Ovary (tissue), 9 donors: ENCODE measurements around the gene TMEM86B. TPM values are rescaled to one million over a fixed set of nuclear protein-coding genes. Genes with fewer than 3 reads are reported as not detected.

ENCODE experiments used
- DNase-seq, 5 donors: peaks; one replicate each; pipeline ENCODE4 v3.0.0-alpha.2; 2019 to 2020
- H3K27ac ChIP-seq, 2 donors: fragments of 200-600 bp; one replicate each; pipeline versions ENCODE4 v1.5.1 to v1.8.0; 2019 to 2022
- H3K27me3 ChIP-seq: fragments of 200-600 bp; one replicate; pipeline ENCODE4 v1.8.0; 2022
- H3K36me3 ChIP-seq: fragments of 200-600 bp; sonication (generic); one replicate; pipeline ENCODE4 v1.5.1; 2019
- H3K4me1 ChIP-seq: one replicate; pipeline ENCODE4 v1.8.1; 2013; ENCODE audit warnings: mild to moderate bottlenecking, moderate library complexity; ENCODE audit not compliant: insufficient read depth
- H3K4me3 ChIP-seq: fragments of 200-600 bp; sonication (generic); one replicate; pipeline ENCODE4 v1.5.1; 2017
- H3K9me3 ChIP-seq, 2 donors: fragments of 200-600 bp in 1 of 2; sonication (generic) in 1 of 2; one replicate each; pipeline versions ENCODE4 v1.5.1 to v1.8.1; 2013 to 2019; ENCODE audit warnings: mild to moderate bottlenecking in 1 of 2, moderate library complexity in 1 of 2
- CTCF ChIP-seq, 3 donors: fragments of 450-650 bp in 2 of 3; fragments of 200-600 bp in 1 of 3; IDR thresholded peaks; one replicate each; pipeline versions ENCODE4 v1.5.1 to v1.8.0; 2016 to 2022; ENCODE audit warnings: antibody characterized with exemption in 3 of 3, mild to moderate bottlenecking in 1 of 3
- EP300 ChIP-seq: sonication (generic); formaldehyde crosslinking; IDR thresholded peaks from one replicate; pipeline ENCODE4 v1.6.1; 2017; ENCODE audit warnings: antibody characterized with exemption
- POLR2A ChIP-seq: fragments of 450-650 bp; IDR thresholded peaks from one replicate; pipeline ENCODE4 v1.6.1; 2017; ENCODE audit warnings: antibody characterized with exemption, mild to moderate bottlenecking, moderate library complexity
- WGBS, 3 donors: extraction: QIAGEN DNeasy Blood & Tissue Kit in 1 of 3; methylation state at CpG; one replicate each; pipeline versions ENCODE4 v1.1.5 to v1.1.7; 2013 to 2017; 5-methylcytosine and 5-hydroxymethylcytosine counted together
- intact Hi-C, 4 donors: fragments of 100-400 bp; cut with DNase I; formaldehyde crosslinking; loops; one replicate each; pipeline versions ENCODE4 v1.11.0 to v1.15.1; 2022 to 2023
- microRNA-seq, 3 donors: library from miRNA; unstranded; fragments of <30 nt; microRNA quantifications; one replicate each; pipeline versions ENCODE4 to v1.2.0, GENCODE V29; 2019 to 2020
- polyA plus RNA-seq, 2 donors: library from polyadenylated mRNA; stranded (reverse); fragments of 200-250 nt in 1 of 2; fragments of 350-450 nt in 1 of 2; fragmentation: Illumina TruSeq in 1 of 2; extraction: RNeasy Lipid Tissue Mini Kit (QIAGEN cat#74804) in 1 of 2; gene quantifications; one replicate each; pipeline ENCODE4 v1.2.3, GENCODE V29; 2013 to 2014
- small RNA-seq: library from RNA; depleted of rRNA; stranded (forward); fragments of <200 nt; gene quantifications from one replicate; pipeline ENCODE3, GENCODE V24; 2016
- total RNA-seq, 7 donors: library from RNA; depleted of rRNA in 2 of 7; stranded (reverse); fragments of >200 nt in 2 of 7; fragmentation: NEBNext Ultra II Directional in 3 of 7; extraction: Animal tissue kit (Norgen Biotek cat#: 25700) in 3 of 7; gene quantifications; one replicate each; pipeline versions ENCODE4 v1.1.0 to v1.2.4, GENCODE V29; 2016 to 2023
- donor health status: DM: no; HTN: no; CAD: no; lungs with moderate emphysema.
- donor health status: DM: no; HTN: no; CAD: no.
- donor health status: Bipolar disorder and iron deficiency.
- donor health status: DM: yes; HTN: yes; CAD: no.
- donor health status: DM: no; HTN: no; CAD: no.
- donor health status: DM: yes; HTN: yes; CAD: no.

Gene TMEM86B
- total and polyA plus RNA-seq, 9 donors: 2.6 to 4.9 (median 3.4) TPM; not detected in 1

GRCh38 chr19:55179606-55180484 is 48.7 kb downstream of the TMEM86B start, which contains the start of gene SYT5:
Gene SYT5 (minus strand): TSS chr19:55180289. CDS start chr19:55179041, 1,248 bp downstream.
- H3K36me3 ChIP-seq: no peaks in the 10 kb centered on the region
- WGBS, 3 donors: 0 to 1% (median 0%) methylated on average over 60 to 68 of the region's 68 CpGs
- H3K4me1 ChIP-seq: peaks cover 9% of the 10 kb centered on the region
- no peak within 1 kb of the TSS for H3K4me3 ChIP-seq
- no peaks in the 10 kb centered on the region for H3K9me3 ChIP-seq
- no peak within 1 kb of the TSS for H3K27ac ChIP-seq
- DNase-seq: peak in 2 of 5 donors; percentile 20 to 54
- H3K27me3 ChIP-seq: peaks cover 5% of the 10 kb centered on the region
- intact Hi-C loops: no loop called here
- TF ChIP-seq EP300 (no peak), POLR2A (no peak), CTCF (IDR thresholded peaks at IDR 0.05) (no peak)

DNA sequence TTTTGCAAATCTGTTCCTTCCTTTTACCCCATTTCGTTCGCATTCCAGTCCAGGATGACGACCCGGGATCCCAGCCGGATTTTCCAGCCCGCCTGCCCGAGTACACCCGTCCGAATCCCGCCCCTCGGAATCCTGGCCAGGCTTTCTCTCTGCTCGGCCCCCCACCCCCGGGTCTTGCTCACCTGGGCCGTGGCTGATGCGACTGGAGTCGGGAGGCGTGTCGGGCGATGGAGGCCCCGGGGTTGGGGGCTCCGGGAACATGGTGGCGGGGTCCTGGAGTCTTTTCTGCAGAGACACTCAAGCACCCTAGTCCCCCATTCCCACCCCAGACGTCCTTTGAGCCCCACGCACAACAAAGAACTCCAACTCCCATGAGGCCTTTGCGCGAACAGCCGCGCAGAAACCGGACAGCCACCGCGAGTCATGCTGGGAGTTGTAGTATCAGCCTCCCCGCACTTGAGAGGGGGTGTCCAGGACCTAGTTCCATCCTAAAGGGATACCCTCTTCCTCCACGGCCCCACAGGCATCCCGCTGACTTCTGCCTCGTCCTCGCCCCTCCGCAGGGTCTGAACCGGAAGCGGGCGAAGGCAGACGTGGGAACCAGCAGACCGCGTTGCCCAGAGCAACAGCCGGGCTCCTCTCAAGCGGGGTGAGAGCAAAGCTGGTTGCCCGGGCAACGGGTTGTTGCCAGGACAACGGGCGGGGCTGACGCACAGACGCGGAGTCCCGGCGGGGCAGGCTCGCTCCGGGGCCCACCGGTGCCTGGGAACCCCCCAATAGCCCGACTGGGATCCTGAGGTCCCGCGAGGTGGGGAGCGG is 49.6 kb downstream of the TMEM86B start:
- Histone ChIP-seq H3K4me1 (peaks cover 10% of the 10 kb centered on the region), H3K36me3 (no peaks in the 10 kb centered on the region), H3K27ac (no peak overlapping the region), H3K27me3 (peaks cover 5% of the 10 kb centered on the region), H3K4me3 (no peak overlapping the region), H3K9me3 (no peaks in the 10 kb centered on the region)
- peak; percentile 36 to 73 (median 55) for DNase-seq
- intact Hi-C loops: no loop called here
- TF ChIP-seq EP300: no peak
- TF ChIP-seq POLR2A: no peak
- no peak for TF ChIP-seq CTCF (IDR thresholded peaks at IDR 0.05)
- WGBS, 3 donors: 2 to 3% (median 3%) methylated on average over 54 to 61 of the region's 61 CpGs

Small RNAs within 50 kb of the gene (microRNA-seq; reads per million reads assigned to microRNA genes)
- gene MIR6802 (0 to 0.95 (median 0.71) reads per million in 3 donors), gene MIR6803 (1.8 to 8.0 (median 3.0) reads per million in 3 donors), gene MIR6804 (0 to 0.63 (median 0.38) reads per million in 3 donors)

Small RNAs within 50 kb of the gene (small RNA-seq; reads per million reads assigned to genes)
- gene MIR6802: not detected
- not detected for gene MIR6803
- gene MIR6804: not detected

Other genes with a start within 250 kb of the TMEM86B start
- gene GP6, start 190.5 kb downstream of the TMEM86B start, total RNA-seq: 1 to 10 TPM in 1 of 7 donors, under 1 TPM in 5, not detected in 1; 0.35 to 1.6 (median 0.57) TPM
- gene GP6, start 190.5 kb downstream of the TMEM86B start, polyA plus RNA-seq: under 1 TPM; 0.16 to 0.20 TPM
- 10 to 100 TPM in 6 of 7 donors, 1 to 10 TPM in 1; 7.8 to 17.3 (median 12.0) TPM for gene RDH13, start 165.6 kb downstream of the TMEM86B start, total RNA-seq
- gene RDH13, start 165.6 kb downstream of the TMEM86B start, polyA plus RNA-seq: 10 to 100 TPM in 1 of 2 donors, 1 to 10 TPM in 1; 8.3 to 10.1 TPM
- 100 to 1,000 TPM in 1 of 7 donors, 10 to 100 TPM in 2, 1 to 10 TPM in 3, under 1 TPM in 1; 0.88 to 142 (median 9.5) TPM for gene EPS8L1, start 152.9 kb downstream of the TMEM86B start, total RNA-seq
- 1 to 10 TPM in 1 of 2 donors, under 1 TPM in 1; 0.87 to 2.8 TPM for gene EPS8L1, start 152.9 kb downstream of the TMEM86B start, polyA plus RNA-seq
- 100 to 1,000 TPM in 4 of 7 donors, 10 to 100 TPM in 3; 45.4 to 152 (median 110) TPM for gene PPP1R12C, start 111.1 kb downstream of the TMEM86B start, total RNA-seq
- gene PPP1R12C, start 111.1 kb downstream of the TMEM86B start, polyA plus RNA-seq: 100 to 1,000 TPM in 1 of 2 donors, 10 to 100 TPM in 1; 21.4 to 118 TPM
- 1 to 10 TPM in 4 of 7 donors, not detected in 3; 2.0 to 3.6 (median 2.8) TPM for gene TNNT1, start 79.6 kb downstream of the TMEM86B start, total RNA-seq
- 1 to 10 TPM in 1 of 2 donors, not detected in 1; 1.3 TPM for gene TNNT1, start 79.6 kb downstream of the TMEM86B start, polyA plus RNA-seq
- 10 to 100 TPM in 1 of 7 donors, 1 to 10 TPM in 1, under 1 TPM in 3, not detected in 2; 0.62 to 10.2 (median 0.87) TPM for gene TNNI3, start 71.0 kb downstream of the TMEM86B start, total RNA-seq
- 10 to 100 TPM in 1 of 2 donors, 1 to 10 TPM in 1; 2.4 to 14.4 TPM for gene TNNI3, start 71.0 kb downstream of the TMEM86B start, polyA plus RNA-seq
- 10 to 100 TPM in 1 of 7 donors, 1 to 10 TPM in 3, under 1 TPM in 1, not detected in 2; 0.48 to 34.8 (median 2.7) TPM for gene DNAAF3, start 62.1 kb downstream of the TMEM86B start, total RNA-seq
- gene DNAAF3, start 62.1 kb downstream of the TMEM86B start, polyA plus RNA-seq: under 1 TPM; 0.16 to 0.72 TPM
- 1 to 10 TPM in 1 of 7 donors, under 1 TPM in 3, not detected in 3; 0.08 to 2.3 (median 0.46) TPM for gene SYT5, start 48.5 kb downstream of the TMEM86B start, total RNA-seq
- not detected for gene SYT5, start 48.5 kb downstream of the TMEM86B start, polyA plus RNA-seq
- gene PTPRH, start 19.3 kb downstream of the TMEM86B start, total RNA-seq: 1 to 10 TPM in 5 of 7 donors, under 1 TPM in 2; 0.23 to 4.1 (median 1.2) TPM
- 1 to 10 TPM in 1 of 2 donors, under 1 TPM in 1; 0.45 to 4.6 TPM for gene PTPRH, start 19.3 kb downstream of the TMEM86B start, polyA plus RNA-seq
- 10 to 100 TPM; 14.1 to 52.2 (median 46.3) TPM for gene PPP6R1, start 30.3 kb upstream of the TMEM86B start, total RNA-seq
- gene PPP6R1, start 30.3 kb upstream of the TMEM86B start, polyA plus RNA-seq: 10 to 100 TPM; 21.3 to 26.9 TPM
- gene HSPBP1, start 51.3 kb upstream of the TMEM86B start, total RNA-seq: 10 to 100 TPM; 20.5 to 40.7 (median 31.8) TPM
- gene HSPBP1, start 51.3 kb upstream of the TMEM86B start, polyA plus RNA-seq: 10 to 100 TPM in 1 of 2 donors, 1 to 10 TPM in 1; 3.6 to 36.5 TPM
- gene BRSK1, start 55.2 kb upstream of the TMEM86B start, total RNA-seq: 10 to 100 TPM in 1 of 7 donors, 1 to 10 TPM in 6; 1.9 to 11.3 (median 4.8) TPM
- gene BRSK1, start 55.2 kb upstream of the TMEM86B start, polyA plus RNA-seq: 1 to 10 TPM; 2.3 to 5.0 TPM
- 1 to 10 TPM in 3 of 7 donors, under 1 TPM in 4; 0.36 to 3.9 (median 0.79) TPM for gene TMEM150B, start 96.6 kb upstream of the TMEM86B start, total RNA-seq
- under 1 TPM; 0.55 to 0.73 TPM for gene TMEM150B, start 96.6 kb upstream of the TMEM86B start, polyA plus RNA-seq
- gene KMT5C, start 111.1 kb upstream of the TMEM86B start, total RNA-seq: 10 to 100 TPM in 6 of 7 donors, 1 to 10 TPM in 1; 8.1 to 26.2 (median 12.6) TPM
- 10 to 100 TPM in 1 of 2 donors, under 1 TPM in 1; 0.37 to 11.9 TPM for gene KMT5C, start 111.1 kb upstream of the TMEM86B start, polyA plus RNA-seq
- 1 to 10 TPM in 1 of 7 donors, under 1 TPM in 5, not detected in 1; 0.20 to 1.5 (median 0.46) TPM for gene COX6B2, start 126.0 kb upstream of the TMEM86B start, total RNA-seq
- gene COX6B2, start 126.0 kb upstream of the TMEM86B start, polyA plus RNA-seq: under 1 TPM in 1 of 2 donors, not detected in 1; 0.10 TPM
- not detected for gene GARIN5B, start 134.5 kb upstream of the TMEM86B start, total RNA-seq
- not detected for gene GARIN5B, start 134.5 kb upstream of the TMEM86B start, polyA plus RNA-seq
- 1 to 10 TPM in 1 of 7 donors, under 1 TPM in 1, not detected in 5; 0.11 to 1.3 TPM for gene IL11, start 141.7 kb upstream of the TMEM86B start, total RNA-seq
- under 1 TPM in 1 of 2 donors, not detected in 1; 0.08 TPM for gene IL11, start 141.7 kb upstream of the TMEM86B start, polyA plus RNA-seq
- gene TMEM190, start 148.1 kb upstream of the TMEM86B start, total RNA-seq: 10 to 100 TPM in 1 of 7 donors, 1 to 10 TPM in 3, under 1 TPM in 1, not detected in 2; 0.72 to 45.1 (median 2.5) TPM
- not detected for gene TMEM190, start 148.1 kb upstream of the TMEM86B start, polyA plus RNA-seq
- 10 to 100 TPM in 1 of 7 donors, 1 to 10 TPM in 5, under 1 TPM in 1; 0.93 to 31.2 (median 2.5) TPM for gene TMEM238, start 155.5 kb upstream of the TMEM86B start, total RNA-seq
- gene TMEM238, start 155.5 kb upstream of the TMEM86B start, polyA plus RNA-seq: under 1 TPM in 1 of 2 donors, not detected in 1; 0.10 TPM
- gene RPL28, start 157.2 kb upstream of the TMEM86B start, total RNA-seq: 1,000 to 10,000 TPM in 5 of 7 donors, 100 to 1,000 TPM in 2; 604 to 2,543 (median 2,257) TPM
- gene RPL28, start 157.2 kb upstream of the TMEM86B start, polyA plus RNA-seq: 1,000 to 10,000 TPM in 1 of 2 donors, 100 to 1,000 TPM in 1; 391 to 2,645 TPM
- 10 to 100 TPM; 10.0 to 30.1 (median 17.9) TPM for gene UBE2S, start 179.0 kb upstream of the TMEM86B start, total RNA-seq
- 1 to 10 TPM; 3.2 to 8.2 TPM for gene UBE2S, start 179.0 kb upstream of the TMEM86B start, polyA plus RNA-seq
- gene SHISA7, start 214.5 kb upstream of the TMEM86B start, total RNA-seq: not detected
- not detected for gene SHISA7, start 214.5 kb upstream of the TMEM86B start, polyA plus RNA-seq
- 10 to 100 TPM; 21.8 to 39.2 (median 31.7) TPM for gene ISOC2, start 232.9 kb upstream of the TMEM86B start, total RNA-seq
- 10 to 100 TPM in 1 of 2 donors, 1 to 10 TPM in 1; 1.4 to 39.4 TPM for gene ISOC2, start 232.9 kb upstream of the TMEM86B start, polyA plus RNA-seq
- not detected for gene C19orf85, start 236.0 kb upstream of the TMEM86B start, total RNA-seq
- not detected for gene C19orf85, start 236.0 kb upstream of the TMEM86B start, polyA plus RNA-seq
- 10 to 100 TPM in 2 of 7 donors, 1 to 10 TPM in 5; 3.8 to 18.4 (median 8.7) TPM for gene ZNF628, start 247.9 kb upstream of the TMEM86B start, total RNA-seq
- gene ZNF628, start 247.9 kb upstream of the TMEM86B start, polyA plus RNA-seq: 1 to 10 TPM in 1 of 2 donors, not detected in 1; 8.7 TPM